IPS-NIHi11 (cell line): Measurements from ENCODE around the gene CREB5.
A peak's percentile ranks its signal among the peaks of the same experiment; 100 is the strongest.
"Not testable (repeated sequence)": the region's sequence is repeated elsewhere in the genome, so short reads cannot be mapped to it uniquely, and the experiment has no call there.

Experiments used
- DNase-seq: peaks from one replicate; pipeline ENCODE4 v3.0.0; 2012; ENCODE audit warnings: mixed read lengths, low spot score

The CREB5 gene

GRCh38 chr7:28411876-28412662 lies at the start of gene CREB5:
TSS of gene CREB5 (plus strand) at chr7:28412518. CDS start at chr7:28412915, 397 bp downstream.
- DNase-seq: no peak

DNA sequence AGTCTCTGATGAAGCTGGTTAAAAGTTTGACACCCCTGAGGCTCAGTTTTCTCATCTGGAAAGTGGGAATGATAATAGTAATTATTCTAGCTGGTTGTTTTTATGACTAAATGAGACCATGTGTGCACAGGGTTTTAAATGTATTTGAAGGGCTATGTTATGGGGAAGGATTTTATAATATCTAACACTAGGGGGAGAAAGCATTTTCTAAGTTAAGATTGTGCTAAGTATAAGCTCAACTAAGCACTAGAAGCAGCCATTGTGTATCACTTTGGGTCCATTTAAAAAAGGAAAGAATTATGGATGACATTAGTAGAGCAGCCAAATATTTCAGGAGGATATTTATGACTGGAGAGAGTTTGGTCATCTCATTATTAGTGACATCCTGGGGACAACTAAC lies 49.5 kb upstream of the CREB5 start:
- DNase-seq: no peak

- no peak for DNase-seq
These were observed 48.2 kb upstream of the CREB5 start for GRCh38 chr7:28364082-28364481.

- DNase-seq: no peak
These were observed 42.8 kb upstream of the CREB5 start for GRCh38 chr7:28369523-28369922.

DNA sequence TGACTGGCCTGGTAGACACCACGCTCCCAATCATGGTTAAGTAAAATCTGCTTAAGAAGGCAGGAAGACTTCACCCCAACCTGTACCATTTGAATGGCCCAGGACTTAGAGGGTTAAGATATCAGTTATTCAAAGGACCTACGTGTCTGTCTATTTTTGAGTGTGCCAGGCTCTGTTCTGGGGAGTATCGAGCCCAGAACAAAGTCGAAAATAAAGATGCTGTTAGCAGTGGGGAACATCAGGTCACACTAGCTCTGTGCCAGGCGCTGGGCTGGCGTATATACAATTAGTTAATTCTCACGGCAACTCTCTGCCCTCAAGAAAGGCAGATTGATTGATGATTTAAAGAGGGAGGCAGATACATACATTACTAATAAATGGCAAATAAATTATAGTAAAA lies 40.5 kb upstream of the CREB5 start:
- DNase-seq: no peak

GRCh38 chr7:28373990-28374389 lies 38.3 kb upstream of the CREB5 start:
- DNase-seq: no peak

- DNase-seq: no peak
These were observed 36.6 kb upstream of the CREB5 start for GRCh38 chr7:28375729-28376128.

DNA sequence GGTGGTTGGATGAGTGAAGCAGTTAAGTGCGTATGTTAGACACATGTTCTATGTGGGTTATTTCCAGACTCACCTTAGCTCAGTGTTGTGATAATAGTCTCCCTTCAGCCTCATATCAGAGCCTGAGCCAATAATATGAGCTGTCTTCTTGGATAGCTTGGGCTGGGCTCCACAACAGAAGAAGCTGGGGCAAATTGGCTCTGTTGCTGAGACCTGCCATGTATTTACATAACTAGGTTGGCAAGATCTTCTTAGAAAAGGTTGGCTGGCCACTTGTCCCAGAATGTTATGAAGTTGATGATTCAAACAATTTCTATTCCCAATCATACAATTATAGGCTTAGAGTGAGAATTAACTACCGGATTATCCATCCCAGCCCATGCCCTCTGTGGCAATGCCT lies 35.7 kb upstream of the CREB5 start:
- DNase-seq: no peak

DNA sequence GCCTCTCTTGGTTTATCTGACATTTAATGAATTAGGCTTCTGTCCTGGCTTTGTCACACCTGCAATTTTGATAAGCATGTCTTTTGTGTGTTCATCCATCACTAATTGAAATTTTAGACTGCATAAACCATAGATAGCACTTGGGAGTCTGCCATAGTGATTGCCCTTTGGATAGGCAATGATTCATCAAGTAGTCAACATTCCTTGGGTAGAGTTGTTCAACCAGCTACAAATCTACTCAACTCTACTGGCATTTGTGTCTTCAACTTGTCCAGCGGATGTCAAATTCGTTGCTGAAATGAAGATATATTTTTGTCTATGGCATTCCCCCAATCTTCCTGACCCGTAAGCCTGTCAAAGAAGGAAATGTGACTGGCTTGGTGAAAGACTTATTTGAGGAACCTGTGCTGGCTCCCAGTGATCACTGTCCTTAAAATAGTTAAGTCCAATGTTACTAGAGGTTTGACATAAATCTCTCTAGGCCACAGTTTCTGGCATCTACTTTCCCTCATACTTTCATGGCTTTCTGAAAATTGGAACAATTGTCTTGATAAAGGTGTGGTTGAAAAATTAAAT lies 33.7 kb upstream of the CREB5 start:
- no peak for DNase-seq

GRCh38 chr7:28381466-28381865 lies 30.9 kb upstream of the CREB5 start:
- DNase-seq: no peak

DNA sequence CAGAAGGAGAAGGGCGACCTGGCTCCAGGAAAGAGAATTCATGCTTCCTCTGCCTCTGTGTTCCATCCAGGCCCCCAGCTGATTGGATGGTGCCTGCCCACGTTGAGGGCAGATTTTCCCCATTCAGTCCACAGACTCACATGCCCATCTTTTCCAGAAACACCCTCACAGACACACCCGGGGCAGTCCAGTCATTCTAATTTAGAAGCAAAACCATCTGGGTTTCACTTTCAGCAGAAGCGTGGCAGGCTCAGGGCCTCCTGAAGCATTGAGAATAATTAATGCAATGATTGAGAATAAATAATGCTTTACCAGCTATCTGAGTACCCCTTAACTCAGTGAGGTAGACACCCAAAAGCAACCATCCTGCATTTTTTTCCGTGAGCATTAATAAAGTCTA lies 30.2 kb upstream of the CREB5 start:
- no peak for DNase-seq

DNA sequence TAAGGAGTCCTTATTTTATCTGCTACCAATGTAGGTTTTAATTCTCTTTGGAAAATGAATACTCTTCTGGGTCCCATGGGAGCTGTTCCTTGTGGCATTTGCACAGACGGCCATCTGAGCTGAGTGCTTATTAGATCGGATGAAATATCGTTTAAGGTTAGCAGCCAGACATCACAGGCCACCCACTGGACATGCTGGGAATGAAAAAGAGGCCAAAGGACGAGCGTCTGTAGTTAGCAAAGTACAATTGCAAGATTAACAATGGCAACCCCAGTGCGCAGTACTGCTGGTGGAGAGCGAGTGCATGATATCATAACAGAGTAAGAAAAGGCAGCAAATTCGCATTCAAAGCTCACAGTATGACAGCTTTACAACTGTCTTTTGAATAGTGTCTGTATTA lies 28.3 kb upstream of the CREB5 start:
- DNase-seq: no peak

DNA sequence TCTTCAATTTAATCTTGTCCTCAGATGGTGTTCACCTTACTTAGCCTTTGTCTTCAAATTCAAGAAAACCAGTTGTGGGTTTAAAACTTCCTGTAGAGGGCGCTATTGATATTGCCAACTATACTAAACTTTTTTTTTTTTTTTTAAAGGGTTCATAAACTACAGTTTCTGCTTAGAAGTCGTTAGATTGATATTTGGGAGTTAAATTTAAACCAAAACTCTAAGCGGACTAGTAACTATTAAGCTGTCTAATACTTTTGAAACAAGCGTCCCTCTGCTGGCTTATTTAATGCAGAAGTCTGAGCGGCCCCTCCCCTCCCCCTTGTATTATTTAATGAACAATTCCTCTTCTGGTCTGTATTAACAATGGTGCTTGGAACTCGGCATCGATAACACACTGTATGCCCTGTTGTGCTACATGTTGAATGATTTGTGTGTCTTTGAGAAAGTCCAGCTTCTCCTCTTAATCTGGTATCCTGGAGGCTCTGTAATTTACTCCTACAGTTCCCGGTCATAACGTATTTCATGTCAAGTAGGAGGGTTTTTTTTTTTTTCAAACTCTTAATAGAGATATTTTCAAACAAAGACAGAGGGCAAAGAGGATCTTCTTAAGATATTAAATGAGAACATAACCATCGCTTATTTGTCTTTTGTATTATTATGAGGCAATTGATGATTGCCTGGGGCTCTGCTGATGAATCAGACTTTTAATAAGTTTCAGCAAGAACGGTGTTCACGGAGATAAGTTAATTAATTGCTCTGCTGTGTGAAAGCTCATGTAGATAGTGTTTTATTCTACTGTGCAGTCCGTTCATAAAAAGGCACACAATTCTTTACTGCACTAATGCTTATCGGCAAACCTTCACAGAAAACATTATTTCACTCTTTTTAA lies 22.6 kb upstream of the CREB5 start:
- DNase-seq: peak; percentile 29

DNA sequence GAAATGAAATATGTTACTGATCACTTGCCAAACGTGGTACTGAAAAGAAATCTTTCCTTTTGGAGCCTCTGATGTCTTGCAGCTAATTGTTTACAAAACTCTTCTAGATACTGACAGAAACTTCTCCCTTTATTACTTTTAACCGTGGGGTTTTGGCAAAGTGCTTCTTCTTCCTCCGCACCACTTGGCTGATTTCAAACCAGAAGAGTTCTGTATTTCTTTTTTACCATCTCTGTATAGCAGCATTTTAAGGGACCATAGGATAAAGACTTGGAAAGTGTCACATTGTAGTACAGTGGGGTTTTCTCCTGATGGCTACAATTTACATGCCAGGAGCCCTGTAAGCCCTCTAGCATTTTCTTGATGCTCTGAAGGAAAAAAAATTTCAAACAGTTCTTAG lies 21.9 kb upstream of the CREB5 start:
- DNase-seq: no peak

GRCh38 chr7:28392289-28392688 lies 20.0 kb upstream of the CREB5 start:
- no peak for DNase-seq

DNA sequence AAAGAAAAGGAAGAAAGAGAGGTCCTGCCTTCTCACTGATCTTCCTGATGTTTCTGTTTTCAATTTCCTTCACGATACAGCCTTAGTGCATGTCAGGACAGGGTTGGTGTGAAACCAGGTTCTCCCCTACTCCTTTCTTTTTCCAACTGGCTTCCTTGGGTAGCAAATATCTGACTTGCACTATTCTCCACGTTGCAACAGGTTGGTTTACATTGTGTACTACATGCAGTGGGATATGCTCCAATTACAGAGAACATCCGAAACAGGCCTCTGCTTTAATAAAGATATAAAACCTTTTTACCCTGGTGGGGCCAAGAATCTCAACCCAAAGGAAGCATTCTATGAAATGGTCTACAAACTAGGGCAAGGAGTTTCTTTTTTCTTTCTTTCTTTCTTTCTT lies 16.9 kb upstream of the CREB5 start:
- DNase-seq: no peak

- DNase-seq: no peak
These were observed 16.5 kb upstream of the CREB5 start for GRCh38 chr7:28395831-28396230.

DNA sequence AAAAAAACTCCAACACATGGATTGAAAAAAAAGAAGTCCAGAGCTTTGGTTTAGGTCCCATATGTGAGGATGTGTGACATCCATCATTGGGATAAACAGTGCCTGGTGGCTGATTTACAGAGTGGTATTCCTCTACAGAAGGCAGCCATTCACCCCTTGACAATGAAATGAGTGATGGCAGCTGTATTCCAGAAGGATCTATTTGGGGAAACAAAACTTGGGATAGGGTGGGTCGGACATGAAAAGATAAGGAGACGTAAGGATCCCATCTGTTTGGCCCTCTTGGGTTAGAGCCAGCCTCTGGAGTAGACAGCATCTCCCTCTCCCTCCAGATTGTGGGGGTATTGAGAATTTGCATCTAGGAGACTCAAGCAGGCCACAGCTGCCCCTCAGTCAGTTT lies 15.2 kb upstream of the CREB5 start:
- DNase-seq: no peak

GRCh38 chr7:28400838-28401360 lies 11.4 kb upstream of the CREB5 start:
- no peak for DNase-seq

DNA sequence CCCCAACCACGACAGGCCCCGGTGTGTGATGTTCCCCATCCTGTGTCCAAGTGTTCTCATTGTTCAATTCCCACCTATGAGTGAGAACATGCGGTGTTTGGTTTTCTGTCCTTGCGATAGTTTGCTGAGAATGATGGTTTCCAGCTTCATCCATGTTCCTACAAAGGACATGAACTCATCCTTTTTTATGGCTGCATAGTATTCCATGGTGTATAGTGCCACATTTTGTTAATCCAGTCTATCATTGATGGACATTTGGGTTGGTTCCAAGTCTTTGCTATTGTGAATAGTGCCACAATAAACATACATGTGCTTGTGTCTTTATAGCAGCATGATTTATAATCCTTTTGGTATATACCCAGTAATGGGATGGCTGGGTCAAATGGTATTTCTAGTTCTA lies 10.8 kb upstream of the CREB5 start:
- DNase-seq: not testable (repeated sequence)

DNA sequence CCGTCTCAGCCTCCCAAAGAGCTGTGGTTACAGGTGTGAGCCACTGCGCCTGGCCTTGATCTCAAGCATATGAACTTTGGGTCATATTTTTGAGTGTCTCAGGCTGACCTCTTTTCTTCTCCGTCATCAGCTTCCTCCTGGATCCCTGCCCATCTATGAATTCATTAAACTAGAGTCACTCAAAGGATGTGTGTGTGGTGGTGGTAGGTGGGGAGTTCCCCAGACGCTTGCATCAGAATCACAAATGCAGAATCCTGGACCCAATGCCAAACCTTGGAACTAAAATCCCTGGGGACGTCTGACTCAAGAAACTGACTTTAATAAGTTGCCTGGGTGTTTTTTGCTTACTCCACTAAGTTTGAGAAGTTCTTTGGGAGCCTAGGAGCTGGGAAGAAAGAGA lies 6.7 kb upstream of the CREB5 start:
- no peak for DNase-seq

DNA sequence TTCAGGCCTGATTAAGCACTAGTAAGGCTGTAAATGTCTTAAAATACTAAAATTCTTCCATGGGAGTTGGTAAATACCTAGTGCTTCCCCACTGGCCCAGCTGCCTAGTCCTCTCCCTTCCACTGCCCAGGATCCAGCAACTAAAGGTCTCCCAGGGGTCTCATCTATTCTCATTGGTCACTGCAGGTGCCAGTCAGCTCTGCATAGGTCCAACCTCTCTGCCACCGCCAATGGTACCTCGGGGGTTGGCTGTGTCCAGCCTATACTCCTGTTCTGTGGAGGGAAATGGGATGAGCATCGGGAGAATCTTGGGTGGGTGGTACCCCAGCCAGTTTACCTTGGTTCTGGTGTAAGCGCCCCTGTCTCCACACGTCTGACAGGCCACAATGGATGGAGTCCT lies 6.1 kb upstream of the CREB5 start:
- peak; percentile 31 for DNase-seq

- no peak for DNase-seq
These were observed 4.7 kb upstream of the CREB5 start for GRCh38 chr7:28407651-28408050.
